Fibroblast of lung (primary cell): Measurements from ENCODE around the gene MARCHF2. TPM values are rescaled to one million over a fixed set of nuclear protein-coding genes. Genes with fewer than 3 reads are reported as not detected.
"Not testable (repeated sequence)": the region's sequence is repeated elsewhere in the genome, so short reads cannot be mapped to it uniquely, and the experiment has no call there.

Experiments
- DNase-seq, 2 donors: peaks; one replicate each; pipeline versions ENCODE4 v3.0.0 to v3.0.0-alpha.2; 2010; ENCODE audit warnings: low read depth in 2 of 2
- H2AFZ ChIP-seq: 2 replicates; pipeline ENCODE4 v1.5.1; 2012; ENCODE audit warnings: low read length, control low read depth, inconsistent platforms
- H3K27ac ChIP-seq: 2 replicates; pipeline ENCODE4 v1.5.1; 2011; ENCODE audit warnings: low read length, control low read depth; ENCODE audit not compliant: insufficient read depth
- H3K27me3 ChIP-seq: 2 replicates; pipeline ENCODE4 v1.5.1; 2011; ENCODE audit warnings: mild to moderate bottlenecking, low read length; ENCODE audit not compliant: control insufficient read depth, insufficient read depth
- H3K36me3 ChIP-seq: 2 replicates; pipeline ENCODE4 v1.5.1; 2011; ENCODE audit warnings: low read length; ENCODE audit not compliant: control insufficient read depth, insufficient read depth
- H3K4me1 ChIP-seq: 2 replicates; pipeline ENCODE4 v1.5.1; 2011; ENCODE audit warnings: low read length; ENCODE audit not compliant: control insufficient read depth, insufficient read depth; ENCODE audit errors: extremely low read depth
- H3K4me2 ChIP-seq: 2 replicates; pipeline ENCODE4 v1.5.1; 2011; ENCODE audit warnings: low read length, control low read depth; ENCODE audit not compliant: insufficient read depth; ENCODE audit errors: extremely low read depth
- H3K4me3 ChIP-seq, 4 experiments: fragments of 200-600 bp in 1 of 4; sonication (generic) in 1 of 4; replicated peaks in 1 of 4; 2 replicates each; pipeline ENCODE4 v1.5.1; 2011 to 2016; ENCODE audit warnings: low read length in 4 of 4, low read depth in 3 of 4, mild to moderate bottlenecking in 3 of 4, control low read depth in 2 of 4, inconsistent platforms in 1 of 4, mixed read lengths in 1 of 4; ENCODE audit not compliant: insufficient read depth in 1 of 4; ENCODE audit errors: control extremely low read depth in 1 of 4
- H3K79me2 ChIP-seq: 2 replicates; pipeline ENCODE4 v1.5.1; 2012; ENCODE audit warnings: mild to moderate bottlenecking, low read length, inconsistent platforms; ENCODE audit not compliant: control insufficient read depth, insufficient read depth
- H3K9ac ChIP-seq: 2 replicates; pipeline ENCODE4 v1.5.1; 2011; ENCODE audit warnings: mild to moderate bottlenecking, low read length, control low read depth; ENCODE audit not compliant: insufficient read depth
- H3K9me3 ChIP-seq: 2 replicates; pipeline ENCODE4 v1.5.1; 2012; ENCODE audit warnings: low read depth, low read length; ENCODE audit not compliant: control insufficient read depth, insufficient read depth
- H4K20me1 ChIP-seq: 2 replicates; pipeline ENCODE4 v1.5.1; 2011; ENCODE audit warnings: low read length; ENCODE audit not compliant: control insufficient read depth, insufficient read depth; ENCODE audit errors: extremely low read depth
- polyA plus RNA-seq, 2 donors: library from polyadenylated mRNA; depleted of rRNA in 1 of 2; stranded (reverse) in 1 of 2; unstranded in 1 of 2; fragments of >200 nt; gene quantifications; 2 replicates each; pipeline ENCODE4 v1.2.1, GENCODE V29; 2011 to 2012; ENCODE audit warnings: missing spikeins in 1 of 2
- total RNA-seq: library from RNA; depleted of rRNA; stranded (reverse); fragments of >200 nt; gene quantifications from 2 replicates; pipeline ENCODE4 v1.2.1, GENCODE V29; 2014
- TF ChIP-seq, protein P1 (sequence below), 2 donors: IDR thresholded peaks in 1 of 2; conservative IDR thresholded peaks in 1 of 2; 1 replicate in 1 of 2; 2 replicates in 1 of 2; pipeline ENCODE4 v1.5.1; 2011 to 2012; ENCODE audit warnings: low read length in 2 of 2, control low read depth in 1 of 2, inconsistent platforms in 1 of 2, low read depth in 1 of 2, mild to moderate bottlenecking in 1 of 2

The MARCHF2 gene
- total and polyA plus RNA-seq, 2 donors (not counting 1 experiment from before 2014, with no cell fraction given): 16.8 to 90.8 TPM

- not testable (repeated sequence) for H3K79me2 ChIP-seq, H3K4me1 ChIP-seq, H3K27ac ChIP-seq, H3K9ac ChIP-seq, H3K36me3 ChIP-seq, H2AFZ ChIP-seq, H3K9me3 ChIP-seq, H3K4me3 ChIP-seq, DNase-seq, H3K27me3 ChIP-seq, H3K4me2 ChIP-seq, H4K20me1 ChIP-seq
Observed at GRCh38 chr19:8384569-8384968, 28.5 kb upstream of the MARCHF2 start.

GRCh38 chr19:8385103-8385502, 28.0 kb upstream of the MARCHF2 start:
- not testable (repeated sequence) for H3K9ac ChIP-seq, H3K4me2 ChIP-seq, H3K36me3 ChIP-seq, H3K27me3 ChIP-seq, H2AFZ ChIP-seq, H3K79me2 ChIP-seq, H4K20me1 ChIP-seq, H3K9me3 ChIP-seq, H3K4me3 ChIP-seq, H3K27ac ChIP-seq, DNase-seq, H3K4me1 ChIP-seq

DNA sequence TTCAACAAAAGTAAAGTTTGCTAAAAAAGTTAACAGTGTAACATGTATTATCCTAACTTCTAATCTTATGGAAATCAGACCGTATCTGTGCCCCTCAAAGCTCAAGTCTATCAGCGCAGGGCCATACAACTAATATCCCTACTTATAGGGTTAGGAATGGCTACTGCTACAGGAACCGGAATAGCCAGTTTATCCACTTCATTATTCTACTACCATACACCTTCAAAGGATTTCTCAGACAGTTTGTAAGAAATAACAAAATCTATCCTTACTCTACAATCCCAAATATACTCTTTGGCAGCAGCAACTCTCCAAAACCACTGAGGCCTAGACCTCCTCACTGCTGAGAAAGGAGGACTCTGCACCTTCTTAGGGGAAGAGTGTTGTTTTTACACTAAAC, 27.5 kb upstream of the MARCHF2 start:
- not testable (repeated sequence) for H4K20me1 ChIP-seq, H3K4me1 ChIP-seq, H3K9ac ChIP-seq, H3K36me3 ChIP-seq, H3K9me3 ChIP-seq, H3K27ac ChIP-seq, H3K4me2 ChIP-seq, DNase-seq, H3K79me2 ChIP-seq, H2AFZ ChIP-seq, H3K4me3 ChIP-seq, H3K27me3 ChIP-seq

- H3K9ac ChIP-seq, H3K4me3 ChIP-seq, H3K27me3 ChIP-seq, H3K79me2 ChIP-seq, H3K27ac ChIP-seq, DNase-seq, H3K4me2 ChIP-seq, H3K36me3 ChIP-seq, H3K4me1 ChIP-seq, H2AFZ ChIP-seq, H3K9me3 ChIP-seq, H4K20me1 ChIP-seq: not testable (repeated sequence)
Observed at GRCh38 chr19:8386419-8386818, 26.7 kb upstream of the MARCHF2 start.

DNA sequence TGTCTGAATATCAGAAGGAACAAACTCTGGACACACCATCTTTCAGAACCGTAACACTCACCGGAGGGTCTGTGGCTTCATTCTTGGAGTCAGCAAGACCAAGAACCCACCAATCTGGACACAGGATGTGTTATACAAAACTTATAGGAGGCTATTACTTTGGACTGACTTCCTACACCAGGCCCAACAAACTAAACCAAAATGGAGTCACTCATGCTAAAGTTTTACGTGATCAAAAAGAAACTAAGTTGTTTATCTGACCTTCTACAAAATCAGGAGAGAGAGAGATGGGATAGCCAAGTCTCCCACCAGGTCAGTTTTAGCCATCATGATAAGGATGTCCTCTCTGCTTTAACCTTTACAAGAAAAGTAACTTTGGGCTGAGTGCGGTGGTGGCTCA, 26.1 kb upstream of the MARCHF2 start:
- DNase-seq: no peak
- H3K79me2 ChIP-seq: peaks cover 7% of the 10 kb centered on the region
- TF ChIP-seq, protein P1, sequence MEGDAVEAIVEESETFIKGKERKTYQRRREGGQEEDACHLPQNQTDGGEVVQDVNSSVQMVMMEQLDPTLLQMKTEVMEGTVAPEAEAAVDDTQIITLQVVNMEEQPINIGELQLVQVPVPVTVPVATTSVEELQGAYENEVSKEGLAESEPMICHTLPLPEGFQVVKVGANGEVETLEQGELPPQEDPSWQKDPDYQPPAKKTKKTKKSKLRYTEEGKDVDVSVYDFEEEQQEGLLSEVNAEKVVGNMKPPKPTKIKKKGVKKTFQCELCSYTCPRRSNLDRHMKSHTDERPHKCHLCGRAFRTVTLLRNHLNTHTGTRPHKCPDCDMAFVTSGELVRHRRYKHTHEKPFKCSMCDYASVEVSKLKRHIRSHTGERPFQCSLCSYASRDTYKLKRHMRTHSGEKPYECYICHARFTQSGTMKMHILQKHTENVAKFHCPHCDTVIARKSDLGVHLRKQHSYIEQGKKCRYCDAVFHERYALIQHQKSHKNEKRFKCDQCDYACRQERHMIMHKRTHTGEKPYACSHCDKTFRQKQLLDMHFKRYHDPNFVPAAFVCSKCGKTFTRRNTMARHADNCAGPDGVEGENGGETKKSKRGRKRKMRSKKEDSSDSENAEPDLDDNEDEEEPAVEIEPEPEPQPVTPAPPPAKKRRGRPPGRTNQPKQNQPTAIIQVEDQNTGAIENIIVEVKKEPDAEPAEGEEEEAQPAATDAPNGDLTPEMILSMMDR (conservative IDR thresholded peaks at IDR 0.05 in 1 of 2, IDR thresholded peaks at IDR 0.05 in 1 of 2; ENCODE audit: low read depth in 1 of 2, low read length in 2 of 2): no peak
- no peak overlapping the region for H3K9ac ChIP-seq
- no peaks in the 10 kb centered on the region for H4K20me1 ChIP-seq
- no peak overlapping the region for H3K4me2 ChIP-seq
- no peak overlapping the region for H3K27ac ChIP-seq
- H2AFZ ChIP-seq: no peak overlapping the region
- H3K4me3 ChIP-seq: no peak overlapping the region
- H3K4me1 ChIP-seq: peaks cover 5% of the 10 kb centered on the region
- no peaks in the 10 kb centered on the region for H3K9me3 ChIP-seq
- no peaks in the 10 kb centered on the region for H3K36me3 ChIP-seq
- H3K27me3 ChIP-seq: no peaks in the 10 kb centered on the region
